GM12878 (cell line): ENCODE data around the gene FASTK. TPM values are rescaled to one million over a fixed set of nuclear protein-coding genes. Genes with fewer than 3 reads are reported as not detected.

Source experiments
- ATAC-seq: fragments of 200-7000 bp; cut with Tn5 transposase; 3 replicates; pipeline ENCODE4 v1.9.1; 2020; ENCODE audit warnings: mild to moderate bottlenecking, moderate library complexity
- BruUV-seq: library from RNA; stranded (reverse); fragments of 400-500 nt; replicated peaks from 2 replicates; lab custom pipeline; 2021; lab: Mats Ljungman, UMichigan
- CTCF ChIA-PET: fragments of 300-600 bp; sonication (Branson Sonifier 250); formaldehyde crosslinking; extraction: SDS; loops from one replicate; lab custom pipeline; 2021; ENCODE audit warnings: inconsistent platforms; lab: Yijun Ruan, JAX
- POLR2A ChIA-PET: fragments of 350-600 bp; formaldehyde crosslinking; extraction: SDS; loops from one replicate; lab custom pipeline; 2021; ENCODE audit warnings: inconsistent platforms; lab: Charles Lee
- RAD21 ChIA-PET: fragments of 300-600 bp; sonication (Branson Sonifier 250); formaldehyde crosslinking; loops from one replicate; lab custom pipeline; 2023; ENCODE audit warnings: antibody characterized with exemption; ENCODE audit not compliant: unreplicated experiment; lab: Charles Lee
- SMC1A ChIA-PET: fragments of 300-600 bp; sonication (Branson Sonifier 250); formaldehyde crosslinking; loops from one replicate; lab custom pipeline; 2023; ENCODE audit not compliant: unreplicated experiment, uncharacterized antibody; lab: Charles Lee
- DNase-seq: peaks from one replicate; pipeline ENCODE4 v3.0.0-alpha.2; 2011; ENCODE audit warnings: low read depth, low spot score
- FAIRE-seq: peaks from 3 replicates; lab custom pipeline; 2011; peaks lifted over from hg19 to GRCh38; lab: Jason Lieb, UNC
- H2AFZ ChIP-seq: 2 replicates; pipeline ENCODE4 v1.6.0; 2011; ENCODE audit warnings: low read depth, low read length, control low read depth; ENCODE audit not compliant: control insufficient read depth
- H3K27ac ChIP-seq: 2 replicates; pipeline ENCODE4 v1.5.1; 2011; ENCODE audit warnings: control low read depth; ENCODE audit not compliant: control insufficient read depth, insufficient read depth
- H3K27me3 ChIP-seq, 2 experiments: replicated peaks in 1 of 2; 2 replicates each; pipeline versions ENCODE4 v1.6.0 to v1.6.1; 2011; ENCODE audit warnings: low read length in 1 of 2; ENCODE audit not compliant: control insufficient read depth in 2 of 2, insufficient read depth in 2 of 2
- H3K36me3 ChIP-seq, 2 experiments: 2 replicates each; pipeline ENCODE4 v1.5.1; 2011; ENCODE audit warnings: low read length in 1 of 2; ENCODE audit not compliant: control insufficient read depth in 2 of 2, insufficient read depth in 2 of 2
- H3K4me1 ChIP-seq: 2 replicates; pipeline ENCODE4 v1.6.1; 2011; ENCODE audit warnings: mild to moderate bottlenecking, low read length, moderate library complexity, mixed read lengths; ENCODE audit not compliant: control insufficient read depth, insufficient read depth
- H3K4me2 ChIP-seq: 2 replicates; pipeline ENCODE4 v1.6.0; 2011; ENCODE audit warnings: control low read depth; ENCODE audit not compliant: control insufficient read depth, insufficient read depth
- H3K4me3 ChIP-seq: fragments of 200-600 bp; sonication (generic); 2 replicates; pipeline ENCODE4 v1.5.1; 2016
- H3K79me2 ChIP-seq: 2 replicates; pipeline ENCODE4 v1.6.0; 2011; ENCODE audit warnings: low read length; ENCODE audit not compliant: control insufficient read depth, insufficient read depth
- H3K9ac ChIP-seq: 2 replicates; pipeline ENCODE4 v1.8.0; 2011; ENCODE audit warnings: low read length, control low read depth, mixed read lengths; ENCODE audit not compliant: control insufficient read depth, insufficient read depth
- H3K9me3 ChIP-seq: replicated peaks from 3 replicates; pipeline ENCODE4 v1.5.1; 2011; ENCODE audit warnings: mild to moderate bottlenecking, low read length; ENCODE audit not compliant: control insufficient read depth, insufficient read depth
- H4K20me1 ChIP-seq: 2 replicates; pipeline ENCODE4 v1.6.0; 2011; ENCODE audit not compliant: control insufficient read depth, insufficient read depth
- CBFB ChIP-seq: IDR thresholded peaks from 2 replicates; pipeline ENCODE4 v1.6.1; 2016; ENCODE audit warnings: antibody characterized with exemption, low read depth
- CEBPB ChIP-seq, 2 experiments: fragments of 150-350 bp in 1 of 2; IDR thresholded peaks; 2 replicates each; pipeline ENCODE4 v1.6.1; 2012 to 2014; ENCODE audit warnings: low read depth in 2 of 2, low read length in 2 of 2, borderline replicate concordance in 1 of 2, inconsistent platforms in 1 of 2
- CREB1 ChIP-seq: IDR thresholded peaks from 2 replicates; pipeline ENCODE4 v1.6.1; 2012; ENCODE audit warnings: low read depth, mild to moderate bottlenecking, inconsistent platforms
- GATAD2B ChIP-seq: fragments of 450-650 bp; conservative IDR thresholded peaks from 2 replicates; pipeline ENCODE4 v1.6.1; 2017; ENCODE audit warnings: low read depth, mild to moderate bottlenecking, moderate library complexity
- IKZF1 ChIP-seq: fragments of 450-650 bp; conservative IDR thresholded peaks from 2 replicates; pipeline ENCODE4 v1.6.1; 2017; ENCODE audit warnings: antibody characterized with exemption, mild to moderate bottlenecking
- NFXL1 ChIP-seq: fragments of 450-650 bp; IDR thresholded peaks from 2 replicates; pipeline ENCODE4 v1.6.1; 2017; ENCODE audit warnings: antibody characterized with exemption, mild to moderate bottlenecking, borderline replicate concordance
- NFYB ChIP-seq: IDR thresholded peaks from 2 replicates; pipeline ENCODE4 v1.6.1; 2011; ENCODE audit warnings: low read depth, mild to moderate bottlenecking, low read length, improper control_type of control experiment, moderate library complexity; ENCODE audit not compliant: insufficient read depth
- TCF3 ChIP-seq: IDR thresholded peaks from 2 replicates; pipeline ENCODE4 v1.6.1; 2012; ENCODE audit warnings: low read depth, mild to moderate bottlenecking, low read length, borderline replicate concordance; ENCODE audit not compliant: insufficient read depth
- ZBTB11 ChIP-seq: fragments of 450-650 bp; formaldehyde crosslinking; IDR thresholded peaks from 2 replicates; pipeline ENCODE4 v1.5.0; 2022; ENCODE audit warnings: mild to moderate bottlenecking, missing genetic modification characterization
- ZZZ3 ChIP-seq: IDR thresholded peaks from 2 replicates; pipeline ENCODE4 v1.6.1; 2011; ENCODE audit warnings: low read depth; ENCODE audit not compliant: control insufficient read depth, insufficient read length
- WGBS: methylation state at CpG from one replicate; pipeline ENCODE4 v1.1.6; 2016; ENCODE audit warnings: low lambda C conversion rate; ENCODE audit not compliant: insufficient replicate concordance, insufficient coverage; ENCODE audit errors: missing lambda C conversion rate; 5-methylcytosine and 5-hydroxymethylcytosine counted together
- in situ Hi-C: fragments of 300-500 bp; cut with MboI; formaldehyde crosslinking; loops from 9 replicates; pipeline ENCODE4 v1.14.3; 2018; ENCODE audit warnings: mixed read lengths
- intact Hi-C: fragments of 100-400 bp; cut with micrococcal nuclease; formaldehyde crosslinking; loops from one replicate; pipeline ENCODE4 v1.14.2; 2022; ENCODE audit not compliant: unreplicated experiment
- polyA plus RNA-seq, 11 experiments: library from polyadenylated mRNA; depleted of rRNA in 4 of 11; unstranded in 6 of 11; stranded (reverse) in 5 of 11; fragments of >200 nt; fragmentation: Nextera tagmentation in 4 of 11; fragmentation: Illumina TruSeq in 1 of 11; extraction: Ambion mirVana in 4 of 11; extraction: Trizol in 1 of 11; gene quantifications; 1 replicate in 1 of 11; 2 replicates in 10 of 11; pipeline versions ENCODE4 v1.2.1 to v1.2.3, GENCODE V29; 2011 to 2016; ENCODE audit warnings: inconsistent platforms in 2 of 11, missing spikeins in 2 of 11, low read depth in 1 of 11
- total RNA-seq, 4 experiments: library from RNA; depleted of rRNA in 3 of 4; stranded (reverse); fragments of >200 nt in 3 of 4; fragmentation: Illumina TruSeq in 1 of 4; extraction: Trizol in 1 of 4; gene quantifications; 2 replicates each; pipeline versions ENCODE4 v1.2.1 to v1.2.3, GENCODE V29; 2013 to 2021

FASTK gene
- total and polyA plus RNA-seq, 10 of the 15 experiments (the other 5 are each of a cell fraction or from before 2014, with no cell fraction given), result 0.19 to 102 (median 54.5) TPM

- ChIA-PET SMC1A (interaction anchor here (0.8 kb wide), 2 partner anchors 12 to 32 kb away, joined by 3 read pairs; no protein-coding TSS in a partner anchor), RAD21 (interaction anchor here (1.0 kb wide), 1 partner anchor 52 kb away, joined by 3 read pairs; the partner anchor contains the start of gene ABCB8), POLR2A (interaction anchor here (1.0 kb wide), 2 partner anchors 10 to 52 kb away, joined by 3 to 7 read pairs; partner anchors contain the start of gene ABCB8), CTCF (interaction anchor here (0.8 kb wide), 1 partner anchor 21 kb away, joined by 3 read pairs; the partner anchor contains the start of gene SLC4A2)
- H3K9ac ChIP-seq, result peak overlapping the region; percentile 96
- peak overlapping the region; percentile 75 for H2AFZ ChIP-seq
- H3K27me3 ChIP-seq, result no peaks in the 10 kb centered on the region
- WGBS, result 6% methylated on average over 31 of the region's 31 CpGs
- intact Hi-C loops (loop anchor here (1.0 kb wide), 1 partner anchor 22 kb away; no protein-coding TSS in a partner anchor), in situ Hi-C loops (no loop called here)
- ATAC-seq (peak; percentile 9), FAIRE-seq (no peak), DNase-seq (no peak)
- no peaks in the 10 kb centered on the region; the same call in 1 of the 2 replicates for H4K20me1 ChIP-seq
- peak overlapping the region; percentile 100 for H3K4me2 ChIP-seq
- no peaks in the 10 kb centered on the region for H3K9me3 ChIP-seq
- H3K4me3 ChIP-seq, result peak overlapping the region; percentile 83
- H3K27ac ChIP-seq, result peak overlapping the region; percentile 90
- peaks cover 26% of the 10 kb centered on the region for H3K4me1 ChIP-seq
- H3K36me3 ChIP-seq, result peaks cover 0 to 14% of the 10 kb centered on the region in 2 experiments; a peak in 2 of 4 replicates
- peaks cover 39% of the 10 kb centered on the region for H3K79me2 ChIP-seq
- TSS peak; percentile 70 for BruUV-seq
- TF ChIP-seq CBFB (0 out of 2 replicates have a peak, but pooled peaks have one; percentile 2), GATAD2B (no peak)
Measured at GRCh38 chr7:151080067-151080521, 515 bp downstream of the FASTK start.

- Histone ChIP-seq H3K9me3 (no peaks in the 10 kb centered on the region), H3K27ac (peak overlapping the region; percentile 90; the same call in 1 of the 2 replicates), H3K79me2 (peaks cover 39% of the 10 kb centered on the region), H3K9ac (peak overlapping the region; percentile 96), H3K4me2 (peak overlapping the region; percentile 100), H3K4me3 (peak overlapping the region; percentile 83), H3K36me3 (peaks cover 0 to 15% of the 10 kb centered on the region in 2 experiments; a peak in 3 of 4 replicates), H3K4me1 (peaks cover 23% of the 10 kb centered on the region), H2AFZ (no peak overlapping the region), H4K20me1 (no peaks in the 10 kb centered on the region; the same call in 1 of the 2 replicates), H3K27me3 (no peaks in the 10 kb centered on the region)
- RAD21 ChIA-PET, result no interaction called here
- SMC1A ChIA-PET, result no interaction called here
- no peak for DNase-seq
- in situ Hi-C loops, result no loop called here
- no TSS peak for BruUV-seq
- ATAC-seq, result no peak
- 92% methylated on average over 21 of the region's 27 CpGs for WGBS
- intact Hi-C loops, result no loop called here
- CTCF ChIA-PET, result no interaction called here
- POLR2A ChIA-PET, result no interaction called here
- no peak for FAIRE-seq
- TF ChIP-seq CREB1 (no peak), TCF3 (no peak), IKZF1 (no peak), ZZZ3 (no peak), CEBPB (IDR thresholded peaks at IDR 0.05; ENCODE audit: borderline replicate concordance in 1 of 2, low read depth in 2 of 2, low read length in 2 of 2) (no peak), NFXL1 (no peak), NFYB (no peak), ZBTB11 (no peak)
Measured at GRCh38 chr7:151079199-151079910, 1.3 kb downstream of the FASTK start.
